ENCODE measurements around the gene SLC7A4. TPM values are rescaled to one million over a fixed set of nuclear protein-coding genes. Genes with fewer than 3 reads are reported as not detected.

The SLC7A4 gene
- total and polyA plus RNA-seq, 7 donors, result 0.16 to 2.6 (median 0.59) TPM; not detected in 1

DNA sequence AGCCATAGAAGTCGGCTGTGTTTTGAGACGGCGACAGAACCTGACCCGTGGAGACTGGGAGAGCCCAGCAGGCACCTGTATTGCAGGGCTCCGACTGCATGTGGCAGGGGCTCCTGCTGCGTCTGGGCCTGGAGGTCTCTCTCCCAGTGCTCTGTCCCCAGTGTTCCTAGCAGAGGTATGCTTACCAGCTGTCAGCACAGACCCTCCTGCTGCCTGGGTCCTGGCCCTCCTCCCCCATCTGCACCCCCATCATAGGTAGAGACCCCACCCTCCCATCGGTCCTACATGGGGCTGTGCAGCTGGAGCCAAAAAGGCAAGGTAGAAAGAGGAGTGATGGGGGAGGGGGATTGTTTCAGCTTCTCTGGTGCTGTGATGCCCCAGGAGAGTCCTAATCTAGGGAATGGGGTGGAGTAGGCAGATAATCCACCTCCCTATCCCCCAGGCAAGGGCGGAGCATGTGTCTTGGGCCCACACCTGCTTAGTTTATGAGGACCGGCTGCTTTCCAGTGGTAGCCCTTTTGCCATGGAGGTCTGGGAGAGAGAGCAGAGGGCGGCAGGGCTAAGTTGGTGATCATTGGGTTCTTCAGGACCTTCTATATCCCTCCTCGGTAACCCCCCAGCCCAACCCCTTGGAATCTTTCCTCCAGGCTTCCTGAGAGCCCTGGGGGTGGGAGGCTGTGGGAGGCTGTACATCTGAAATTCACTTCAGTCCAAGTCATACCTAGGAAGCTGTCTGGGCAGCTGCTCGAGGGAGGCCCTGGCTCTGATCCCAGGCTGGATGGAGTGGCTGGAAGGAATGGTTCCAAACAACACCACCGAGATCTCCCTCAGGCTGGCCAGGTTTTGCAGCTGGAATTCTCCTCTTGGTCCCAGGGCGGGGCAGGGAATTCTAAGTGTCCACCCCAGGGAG lies 5.3 kb downstream of the SLC7A4 start:
- no peak for DNase-seq
- no peak overlapping the region for H3K4me3 ChIP-seq
- intact Hi-C loops (cut with DNase I), result no loop called here
- 74 to 79% methylated on average over 14 of the region's 14 CpGs for WGBS, 2 donors
- H3K4me1 ChIP-seq, result peaks cover 0 to 11% (median 5%) of the 10 kb centered on the region in 4 donors
- H3K36me3 ChIP-seq, result no peaks in the 10 kb centered on the region
- H3K9me3 ChIP-seq, result no peaks in the 10 kb centered on the region
- no peak overlapping the region for H3K27ac ChIP-seq
- no peak for TF ChIP-seq POLR2A (IDR thresholded peaks at IDR 0.05)
- TF ChIP-seq POLR2AphosphoS5 (IDR thresholded peaks at IDR 0.05), result no peak
- TF ChIP-seq EP300 (IDR thresholded peaks at IDR 0.05), result no peak
- TF ChIP-seq, protein P1, sequence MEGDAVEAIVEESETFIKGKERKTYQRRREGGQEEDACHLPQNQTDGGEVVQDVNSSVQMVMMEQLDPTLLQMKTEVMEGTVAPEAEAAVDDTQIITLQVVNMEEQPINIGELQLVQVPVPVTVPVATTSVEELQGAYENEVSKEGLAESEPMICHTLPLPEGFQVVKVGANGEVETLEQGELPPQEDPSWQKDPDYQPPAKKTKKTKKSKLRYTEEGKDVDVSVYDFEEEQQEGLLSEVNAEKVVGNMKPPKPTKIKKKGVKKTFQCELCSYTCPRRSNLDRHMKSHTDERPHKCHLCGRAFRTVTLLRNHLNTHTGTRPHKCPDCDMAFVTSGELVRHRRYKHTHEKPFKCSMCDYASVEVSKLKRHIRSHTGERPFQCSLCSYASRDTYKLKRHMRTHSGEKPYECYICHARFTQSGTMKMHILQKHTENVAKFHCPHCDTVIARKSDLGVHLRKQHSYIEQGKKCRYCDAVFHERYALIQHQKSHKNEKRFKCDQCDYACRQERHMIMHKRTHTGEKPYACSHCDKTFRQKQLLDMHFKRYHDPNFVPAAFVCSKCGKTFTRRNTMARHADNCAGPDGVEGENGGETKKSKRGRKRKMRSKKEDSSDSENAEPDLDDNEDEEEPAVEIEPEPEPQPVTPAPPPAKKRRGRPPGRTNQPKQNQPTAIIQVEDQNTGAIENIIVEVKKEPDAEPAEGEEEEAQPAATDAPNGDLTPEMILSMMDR (IDR thresholded peaks at IDR 0.05), result no peak
- H3K27me3 ChIP-seq, result peaks cover 4 to 31% (median 25%) of the 10 kb centered on the region in 3 donors

DNA sequence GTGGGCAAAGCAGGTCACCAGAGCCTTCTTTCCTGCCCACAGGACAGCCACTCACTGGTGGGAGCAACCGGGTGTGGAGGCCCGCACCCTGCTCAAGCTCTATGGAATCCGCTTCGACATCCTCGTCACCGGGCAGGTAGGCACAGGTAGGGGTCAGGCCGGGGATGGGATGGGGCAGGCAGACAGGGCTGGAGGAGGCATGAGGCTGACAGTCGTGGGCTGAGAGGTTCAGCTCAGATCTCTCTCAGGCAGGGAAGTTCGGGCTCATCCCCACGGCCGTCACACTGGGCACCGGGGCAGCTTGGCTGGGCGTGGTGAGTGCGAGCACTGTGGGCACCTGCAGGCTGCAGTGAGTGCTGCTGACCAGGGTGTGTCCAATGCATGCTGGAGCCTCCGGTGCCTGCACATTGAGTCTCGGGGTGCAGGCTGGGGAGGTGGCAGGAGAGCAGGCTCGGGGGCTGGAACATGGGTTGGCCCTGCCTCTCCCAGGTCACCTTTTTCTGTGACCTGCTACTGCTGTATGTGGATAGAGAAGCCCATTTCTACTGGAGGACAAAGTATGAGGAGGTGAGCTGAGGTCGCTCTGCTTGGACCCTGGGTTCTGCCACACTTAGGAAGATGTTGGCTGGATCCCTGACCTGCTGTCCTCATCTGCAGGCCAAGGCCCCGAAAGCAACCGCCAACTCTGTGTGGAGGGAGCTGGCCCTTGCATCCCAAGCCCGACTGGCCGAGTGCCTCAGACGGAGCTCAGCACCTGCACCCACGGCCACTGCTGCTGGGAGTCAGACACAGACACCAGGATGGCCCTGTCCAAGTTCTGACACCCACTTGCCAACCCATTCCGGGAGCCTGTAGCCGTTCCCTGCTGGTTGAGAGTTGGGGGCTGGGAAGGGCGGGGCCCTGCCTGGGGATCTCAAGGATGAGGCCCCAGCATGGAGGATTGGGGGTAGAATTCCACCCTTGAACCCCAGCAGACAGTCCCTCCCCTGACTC lies 6.3 kb downstream of the SLC7A4 start:
- intact Hi-C loops (cut with DNase I), result no loop called here

DNA sequence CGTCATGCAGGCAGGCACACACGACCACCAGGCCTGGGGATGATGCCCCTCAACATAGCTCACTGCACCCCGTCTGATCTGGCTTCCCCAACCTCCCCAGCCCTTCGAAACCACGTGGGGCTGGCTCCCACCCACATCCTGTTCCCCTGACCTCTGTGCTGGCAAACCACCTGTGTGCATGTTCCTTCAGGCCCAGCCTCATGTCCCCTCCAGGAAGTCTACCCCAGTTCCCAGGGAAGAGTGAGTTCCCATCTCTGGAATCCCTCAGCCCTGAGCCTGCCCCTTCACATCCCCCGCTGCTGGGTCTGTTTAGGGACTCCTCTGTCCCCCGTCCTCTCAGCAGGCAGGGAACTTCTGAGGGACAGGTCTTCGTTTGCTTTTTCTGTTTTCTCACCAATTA lies 7.1 kb downstream of the SLC7A4 start:
- no peak overlapping the region for H3K27ac ChIP-seq
- intact Hi-C loops (cut with DNase I), result no loop called here
- H3K4me1 ChIP-seq, result peaks cover 0 to 5% (median 0%) of the 10 kb centered on the region in 4 donors
- H3K9me3 ChIP-seq, result no peaks in the 10 kb centered on the region
- no peak overlapping the region for H3K4me3 ChIP-seq
- H3K27me3 ChIP-seq, result peaks cover 0 to 14% (median 8%) of the 10 kb centered on the region in 3 donors
- no peak for DNase-seq
- TF ChIP-seq POLR2A (IDR thresholded peaks at IDR 0.05) (no peak), EP300 (IDR thresholded peaks at IDR 0.05) (no peak), POLR2AphosphoS5 (IDR thresholded peaks at IDR 0.05) (no peak)
- TF ChIP-seq, protein P1 (IDR thresholded peaks at IDR 0.05), result no peak
- 62 to 70% methylated on average over 8 of the region's 8 CpGs for WGBS, 2 donors
- H3K36me3 ChIP-seq, result no peaks in the 10 kb centered on the region

More for the DNA sequence above, 6.3 kb downstream of the SLC7A4 start:
- peaks cover 0 to 22% (median 15%) of the 10 kb centered on the region in 3 donors for H3K27me3 ChIP-seq
- H3K36me3 ChIP-seq, result no peaks in the 10 kb centered on the region
- H3K4me1 ChIP-seq, result peaks cover 0 to 5% (median 0%) of the 10 kb centered on the region in 4 donors
- no peaks in the 10 kb centered on the region for H3K9me3 ChIP-seq
- TF ChIP-seq POLR2A (IDR thresholded peaks at IDR 0.05) (no peak), POLR2AphosphoS5 (IDR thresholded peaks at IDR 0.05) (no peak), EP300 (IDR thresholded peaks at IDR 0.05) (no peak)
- 78 to 90% methylated on average over 27 of the region's 27 CpGs for WGBS, 2 donors
- H3K27ac ChIP-seq, result no peak overlapping the region
- H3K4me3 ChIP-seq, result no peak overlapping the region
- no peak for DNase-seq

DNA sequence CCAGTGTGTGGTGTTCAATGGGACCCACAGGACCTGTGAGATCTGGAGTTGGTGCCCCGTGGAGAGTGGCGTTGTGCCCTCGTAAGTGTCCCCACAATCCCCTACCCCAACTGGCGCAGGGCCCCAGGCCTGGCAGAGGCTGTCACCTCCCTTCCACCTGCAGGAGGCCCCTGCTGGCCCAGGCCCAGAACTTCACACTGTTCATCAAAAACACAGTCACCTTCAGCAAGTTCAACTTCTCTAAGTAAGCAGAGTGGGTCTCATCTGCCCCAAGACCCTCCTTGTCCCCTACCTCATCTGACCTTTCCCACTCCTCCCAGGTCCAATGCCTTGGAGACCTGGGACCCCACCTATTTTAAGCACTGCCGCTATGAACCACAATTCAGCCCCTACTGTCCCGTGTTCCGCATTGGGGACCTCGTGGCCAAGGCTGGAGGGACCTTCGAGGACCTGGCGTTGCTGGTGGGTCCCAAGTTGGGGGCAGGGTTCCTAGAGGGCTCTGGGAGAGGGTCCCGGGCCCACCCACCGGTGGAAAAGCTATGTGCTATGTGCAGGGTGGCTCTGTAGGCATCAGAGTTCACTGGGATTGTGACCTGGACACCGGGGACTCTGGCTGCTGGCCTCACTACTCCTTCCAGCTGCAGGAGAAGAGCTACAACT lies 9.3 kb downstream of the SLC7A4 start:
- 80 to 86% methylated on average over 13 of the region's 13 CpGs for whole genome bisulfite sequencing, 2 donors
- Histone ChIP-seq H3K36me3 (no peaks in the 10 kb centered on the region), H3K4me1 (peaks cover 0 to 5% (median 0%) of the 10 kb centered on the region in 4 donors), H3K27ac (no peak overlapping the region), H3K9me3 (no peaks in the 10 kb centered on the region), H3K27me3 (no peaks in the 10 kb centered on the region), H3K4me3 (no peak overlapping the region)
- intact Hi-C loops (cut with DNase I), result no loop called here
- no peak for DNase-seq
- TF ChIP-seq POLR2A (IDR thresholded peaks at IDR 0.05), result no peak

DNA sequence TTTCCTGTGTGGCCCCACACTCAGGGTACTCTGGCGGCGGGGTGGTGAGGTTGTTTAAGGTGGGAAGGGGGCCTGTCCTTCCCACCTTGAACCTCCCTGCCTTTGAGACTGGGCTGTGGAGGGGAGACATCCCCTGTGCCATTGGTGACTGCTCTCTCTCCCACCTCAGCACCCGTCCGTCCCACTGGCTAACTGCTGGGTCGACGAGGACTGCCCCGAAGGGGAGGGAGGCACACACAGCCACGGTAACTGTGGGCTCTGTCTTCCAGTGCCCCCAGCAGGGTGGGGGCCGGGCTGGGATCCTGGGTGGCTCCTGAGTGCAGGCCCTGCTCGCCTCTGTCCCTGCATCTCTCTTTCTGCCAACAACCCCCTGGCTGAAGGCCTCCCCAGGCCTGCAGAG lies 9.9 kb downstream of the SLC7A4 start:
- Histone ChIP-seq H3K4me3 (no peak overlapping the region), H3K27ac (no peak overlapping the region), H3K36me3 (no peaks in the 10 kb centered on the region), H3K4me1 (peaks cover 0 to 2% (median 0%) of the 10 kb centered on the region in 4 donors), H3K9me3 (no peaks in the 10 kb centered on the region), H3K27me3 (no peaks in the 10 kb centered on the region)
- intact Hi-C loops (cut with DNase I), result no loop called here
- TF ChIP-seq POLR2A (IDR thresholded peaks at IDR 0.05) (no peak), POLR2AphosphoS5 (IDR thresholded peaks at IDR 0.05) (no peak), EP300 (IDR thresholded peaks at IDR 0.05) (no peak)
- TF ChIP-seq, protein P1 (IDR thresholded peaks at IDR 0.05), result no peak
- 82 to 84% methylated on average over 10 of the region's 10 CpGs for WGBS, 2 donors
- DNase-seq, result no peak
